Suprapubic skin (tissue), 4 donors: ENCODE data around the gene NAIF1.

Experiments used
- CTCF ChIP-seq, 2 donors: fragments of 200-600 bp in 1 of 2; fragments of 450-650 bp in 1 of 2; sonication (generic) in 1 of 2; IDR thresholded peaks; one replicate each; pipeline ENCODE4 v1.5.1; 2016 to 2019; ENCODE audit warnings: antibody characterized with exemption in 2 of 2, mild to moderate bottlenecking in 1 of 2, moderate library complexity in 1 of 2
- EP300 ChIP-seq: sonication (generic); formaldehyde crosslinking; IDR thresholded peaks from one replicate; pipeline ENCODE4 v1.6.1; 2017; ENCODE audit warnings: antibody characterized with exemption
- POLR2A ChIP-seq, 2 donors: fragments of 450-650 bp; IDR thresholded peaks; one replicate each; pipeline ENCODE4 v1.6.1; 2017; ENCODE audit warnings: antibody characterized with exemption in 2 of 2, mild to moderate bottlenecking in 2 of 2, moderate library complexity in 2 of 2
- POLR2AphosphoS5 ChIP-seq, 3 donors: sonication (generic); formaldehyde crosslinking; IDR thresholded peaks; one replicate each; pipeline ENCODE4 v1.6.1; 2017; ENCODE audit warnings: antibody characterized with exemption in 3 of 3

GRCh38 chr9:128047231-128047630 is 19.9 kb downstream of the NAIF1 start:
- TF ChIP-seq CTCF (IDR thresholded peaks at IDR 0.05), result no peak
- no peak for TF ChIP-seq POLR2A (IDR thresholded peaks at IDR 0.05)
- TF ChIP-seq POLR2AphosphoS5 (IDR thresholded peaks at IDR 0.05), result no peak
- no peak for TF ChIP-seq EP300
